Astrocyte (in vitro differentiated cells and primary cell): ENCODE measurements around the gene IFNLR1. TPM values are rescaled to one million over a fixed set of nuclear protein-coding genes. Genes with fewer than 3 reads are reported as not detected.

Source experiments
- DNase-seq: peaks from one replicate; pipeline ENCODE4 v3.0.0-alpha.2; 2010; ENCODE audit warnings: low read depth
- FAIRE-seq: peaks from 2 replicates; lab custom pipeline; 2011; peaks lifted over from hg19 to GRCh38; lab: Jason Lieb, UNC
- H2AFZ ChIP-seq: 2 replicates; pipeline ENCODE4 v1.6.0; 2012; ENCODE audit warnings: low read depth, low read length, inconsistent platforms
- H3K27ac ChIP-seq: 2 replicates; pipeline ENCODE4 v1.5.1; 2011; ENCODE audit warnings: low read depth, low read length, inconsistent platforms
- H3K27me3 ChIP-seq: 2 replicates; pipeline ENCODE4 v1.6.0; 2011; ENCODE audit warnings: low read length, inconsistent platforms; ENCODE audit not compliant: insufficient read depth
- H3K36me3 ChIP-seq: 2 replicates; pipeline ENCODE4 v1.5.1; 2011; ENCODE audit warnings: low read length, inconsistent platforms; ENCODE audit not compliant: insufficient read depth
- H3K4me1 ChIP-seq: 2 replicates; pipeline ENCODE4 v1.5.1; 2011; ENCODE audit warnings: low read length, inconsistent platforms; ENCODE audit not compliant: insufficient read depth
- H3K4me2 ChIP-seq: 2 replicates; pipeline ENCODE4 v1.6.0; 2012; ENCODE audit warnings: low read length, inconsistent platforms
- H3K4me3 ChIP-seq: 2 replicates; pipeline ENCODE4 v1.5.1; 2011; ENCODE audit warnings: low read depth, mild to moderate bottlenecking, low read length, inconsistent platforms; ENCODE audit not compliant: insufficient read depth
- H3K79me2 ChIP-seq: 2 replicates; pipeline ENCODE4 v1.6.0; 2012; ENCODE audit warnings: mild to moderate bottlenecking, low read length, inconsistent platforms; ENCODE audit not compliant: insufficient read depth
- H3K9ac ChIP-seq: 2 replicates; pipeline ENCODE4 v1.6.0; 2012; ENCODE audit warnings: mild to moderate bottlenecking, low read length, inconsistent platforms
- H3K9me3 ChIP-seq: 2 replicates; pipeline ENCODE4 v1.5.1; 2012; ENCODE audit warnings: low read depth, mild to moderate bottlenecking, low read length, inconsistent platforms; ENCODE audit not compliant: insufficient read depth
- H4K20me1 ChIP-seq: 2 replicates; pipeline ENCODE4 v1.6.0; 2012; ENCODE audit warnings: low read length, inconsistent platforms; ENCODE audit not compliant: insufficient read depth
- H3K27ac Mint-ChIP-seq: one replicate; pipeline ENCODE4 v1.8.0; 2021; ENCODE audit warnings: mild to moderate bottlenecking, mixed read lengths; ENCODE audit not compliant: unreplicated experiment
- H3K27me3 Mint-ChIP-seq: one replicate; pipeline ENCODE4 v1.8.0; 2021; ENCODE audit warnings: low read depth, mixed read lengths; ENCODE audit not compliant: unreplicated experiment
- H3K36me3 Mint-ChIP-seq: one replicate; pipeline ENCODE4 v1.8.0; 2021; ENCODE audit warnings: low read depth, mixed read lengths; ENCODE audit not compliant: unreplicated experiment
- H3K4me1 Mint-ChIP-seq: one replicate; pipeline ENCODE4 v1.8.0; 2021; ENCODE audit warnings: low read depth, mixed read lengths; ENCODE audit not compliant: unreplicated experiment
- H3K4me3 Mint-ChIP-seq: one replicate; pipeline ENCODE4 v1.8.0; 2021; ENCODE audit warnings: mild to moderate bottlenecking, moderate library complexity, mixed read lengths; ENCODE audit not compliant: unreplicated experiment
- H3K9me3 Mint-ChIP-seq: one replicate; pipeline ENCODE4 v1.8.0; 2021; ENCODE audit warnings: mild to moderate bottlenecking, mixed read lengths; ENCODE audit not compliant: unreplicated experiment
- EZH2 ChIP-seq: IDR thresholded peaks from 2 replicates; pipeline ENCODE4 v1.6.1; 2012; ENCODE audit warnings: mild to moderate bottlenecking, low read length, inconsistent platforms; ENCODE audit not compliant: insufficient read depth
- total RNA-seq: library from RNA; stranded (reverse); gene quantifications from 2 replicates; pipeline ENCODE4 v1.2.1, GENCODE V29; 2021
- TF ChIP-seq, protein P1 (sequence below): IDR thresholded peaks from 2 replicates; pipeline ENCODE4 v1.5.1; 2011; ENCODE audit warnings: low read depth, mild to moderate bottlenecking, inconsistent platforms, low read length, moderate library complexity; ENCODE audit not compliant: insufficient read depth

IFNLR1 gene
- total RNA-seq, 1 donor from 2014 or later, result 1.5 TPM

DNA sequence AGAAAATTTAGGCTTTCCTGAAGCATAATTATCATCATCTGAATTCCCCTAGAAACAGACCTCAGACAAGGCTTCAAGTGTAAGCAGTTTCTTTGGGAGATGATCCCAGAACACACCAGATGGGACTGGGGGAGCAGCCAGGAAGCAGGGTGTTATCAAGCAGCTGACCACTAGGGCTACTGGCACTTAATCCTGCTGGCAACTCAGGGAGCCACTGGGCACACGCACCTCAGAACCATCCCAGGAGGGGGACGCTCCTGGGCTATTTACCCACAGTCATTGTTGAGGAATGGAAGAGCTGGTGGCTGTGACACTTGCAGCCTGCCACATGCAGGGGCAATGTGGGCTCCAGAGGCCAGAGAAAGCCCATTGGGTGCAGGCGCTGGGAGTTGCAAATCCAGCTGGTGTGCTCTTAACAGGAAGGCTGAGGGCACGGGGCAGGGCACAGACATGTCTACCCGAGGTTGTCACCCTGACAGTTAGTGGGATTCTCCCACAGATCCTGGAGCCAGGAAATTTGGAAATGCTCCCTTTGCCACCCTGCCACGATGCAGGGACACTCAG lies 29.1 kb downstream of the IFNLR1 start:
- no peaks in the 10 kb centered on the region for H3K4me1 ChIP-seq
- no peak overlapping the region for H3K9ac ChIP-seq
- H3K36me3 Mint-ChIP-seq, result peaks cover 3% of the 10 kb centered on the region
- H3K4me3 Mint-ChIP-seq, result no peak overlapping the region
- H3K27ac ChIP-seq, result no peak overlapping the region
- no peak overlapping the region for H3K27ac Mint-ChIP-seq
- no peak overlapping the region for H3K4me2 ChIP-seq
- H4K20me1 ChIP-seq, result no peaks in the 10 kb centered on the region
- H2AFZ ChIP-seq, result no peak overlapping the region
- H3K27me3 Mint-ChIP-seq, result peaks cover 11% of the 10 kb centered on the region
- TF ChIP-seq, protein P1, sequence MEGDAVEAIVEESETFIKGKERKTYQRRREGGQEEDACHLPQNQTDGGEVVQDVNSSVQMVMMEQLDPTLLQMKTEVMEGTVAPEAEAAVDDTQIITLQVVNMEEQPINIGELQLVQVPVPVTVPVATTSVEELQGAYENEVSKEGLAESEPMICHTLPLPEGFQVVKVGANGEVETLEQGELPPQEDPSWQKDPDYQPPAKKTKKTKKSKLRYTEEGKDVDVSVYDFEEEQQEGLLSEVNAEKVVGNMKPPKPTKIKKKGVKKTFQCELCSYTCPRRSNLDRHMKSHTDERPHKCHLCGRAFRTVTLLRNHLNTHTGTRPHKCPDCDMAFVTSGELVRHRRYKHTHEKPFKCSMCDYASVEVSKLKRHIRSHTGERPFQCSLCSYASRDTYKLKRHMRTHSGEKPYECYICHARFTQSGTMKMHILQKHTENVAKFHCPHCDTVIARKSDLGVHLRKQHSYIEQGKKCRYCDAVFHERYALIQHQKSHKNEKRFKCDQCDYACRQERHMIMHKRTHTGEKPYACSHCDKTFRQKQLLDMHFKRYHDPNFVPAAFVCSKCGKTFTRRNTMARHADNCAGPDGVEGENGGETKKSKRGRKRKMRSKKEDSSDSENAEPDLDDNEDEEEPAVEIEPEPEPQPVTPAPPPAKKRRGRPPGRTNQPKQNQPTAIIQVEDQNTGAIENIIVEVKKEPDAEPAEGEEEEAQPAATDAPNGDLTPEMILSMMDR, result peak; percentile 22
- no peak for TF ChIP-seq EZH2
- peaks cover 1% of the 10 kb centered on the region for H3K4me1 Mint-ChIP-seq
- H3K9me3 ChIP-seq, result no peaks in the 10 kb centered on the region
- no peak overlapping the region for H3K4me3 ChIP-seq
- DNase-seq (no peak), FAIRE-seq (no peak)
- H3K27me3 ChIP-seq, result peaks cover 7% of the 10 kb centered on the region
- no peaks in the 10 kb centered on the region for H3K36me3 ChIP-seq
- no peaks in the 10 kb centered on the region for H3K79me2 ChIP-seq
- H3K9me3 Mint-ChIP-seq, result no peaks in the 10 kb centered on the region

DNA sequence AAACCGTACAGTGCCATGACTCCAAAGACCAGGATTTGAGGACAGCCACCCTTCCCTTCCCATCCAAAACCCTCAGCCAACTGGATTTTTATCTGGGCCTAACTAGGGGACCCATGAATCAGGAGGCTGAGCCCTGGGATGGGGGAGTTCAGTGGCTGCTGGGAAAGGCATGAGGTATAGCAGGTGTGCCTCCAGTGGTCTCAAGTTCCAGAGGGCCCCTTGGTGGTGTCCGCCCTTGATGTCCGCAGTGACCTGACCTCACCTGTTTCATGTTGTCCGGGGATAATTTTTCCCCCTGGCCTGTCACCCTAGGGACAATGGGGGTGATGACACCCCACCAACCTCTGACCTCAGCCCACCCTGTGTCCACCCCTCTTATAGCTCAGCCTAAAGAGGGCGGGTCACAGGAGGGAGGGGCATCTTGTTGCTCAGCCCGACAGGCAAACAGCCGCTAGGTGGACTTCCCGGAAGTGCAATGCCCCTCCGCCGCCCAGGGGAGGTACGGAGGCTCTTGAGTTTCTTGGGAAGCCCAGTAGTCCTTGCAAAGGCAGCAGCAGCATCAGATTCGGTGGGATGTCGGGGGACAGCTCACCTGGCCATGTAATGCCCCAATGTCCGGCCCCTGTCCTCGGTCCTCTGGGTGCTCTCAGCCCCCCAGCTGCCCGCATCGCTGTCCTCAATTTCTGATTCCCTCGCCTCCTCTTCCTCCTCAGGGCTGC lies 30.4 kb downstream of the IFNLR1 start:
- no peak overlapping the region for H3K27ac Mint-ChIP-seq
- no peaks in the 10 kb centered on the region for H4K20me1 ChIP-seq
- H3K27me3 Mint-ChIP-seq, result peaks cover 11% of the 10 kb centered on the region

DNA sequence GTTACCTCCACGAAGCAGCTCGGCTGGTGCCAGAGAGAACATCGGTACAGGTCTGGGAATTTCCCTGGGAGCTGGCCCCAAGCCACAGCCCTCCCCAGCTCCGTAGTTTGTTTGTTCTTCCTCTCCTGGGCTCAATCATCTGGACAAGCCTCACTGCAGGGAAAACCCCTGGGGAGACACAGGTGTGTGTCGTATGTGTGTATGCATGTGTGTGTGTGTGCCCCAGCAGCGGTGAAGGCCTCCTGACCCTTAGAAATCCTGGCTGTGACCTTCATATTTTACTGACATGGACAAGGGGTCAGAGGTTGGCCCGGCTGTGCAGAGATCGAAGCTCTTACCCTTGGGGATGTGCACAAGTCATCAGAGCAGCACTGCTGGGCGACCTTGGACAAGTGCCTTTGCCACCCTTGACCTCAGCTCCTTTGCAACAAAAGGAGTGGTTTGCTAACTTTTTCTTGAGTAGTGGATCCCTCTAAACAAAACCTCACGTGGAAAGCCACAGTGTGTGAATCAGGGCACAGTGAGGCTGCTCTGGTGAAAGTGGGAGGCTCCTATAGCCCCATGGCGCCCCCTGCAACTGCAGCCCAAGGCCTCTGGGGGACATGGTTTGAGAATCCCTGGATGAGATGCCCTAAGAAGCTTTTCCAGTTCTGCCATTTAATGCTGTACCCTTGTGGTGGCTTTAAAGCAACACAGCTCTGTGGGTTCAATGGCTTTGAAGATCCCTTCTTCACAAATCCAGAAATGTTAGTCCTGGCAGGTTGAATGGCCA lies 31.9 kb downstream of the IFNLR1 start:
- FAIRE-seq (no peak), DNase-seq (no peak)
- Histone ChIP-seq H3K9ac (no peak overlapping the region), H3K27me3 (peaks cover 15% of the 10 kb centered on the region), H4K20me1 (no peaks in the 10 kb centered on the region), H3K4me3 (no peak overlapping the region), H2AFZ (no peak overlapping the region), H3K4me2 (no peak overlapping the region), H3K4me1 (peaks cover 5% of the 10 kb centered on the region), H3K9me3 (no peaks in the 10 kb centered on the region), H3K79me2 (no peaks in the 10 kb centered on the region), H3K36me3 (no peaks in the 10 kb centered on the region), H3K27ac (no peak overlapping the region)
- Mint-ChIP-seq H3K9me3 (no peaks in the 10 kb centered on the region), H3K4me3 (no peak overlapping the region), H3K4me1 (peaks cover 15% of the 10 kb centered on the region), H3K27ac (no peak overlapping the region), H3K27me3 (peaks cover 11% of the 10 kb centered on the region), H3K36me3 (peaks cover 3% of the 10 kb centered on the region)
- TF ChIP-seq, protein P1, result no peak
- no peak for TF ChIP-seq EZH2

More for the DNA sequence above, 30.4 kb downstream of the IFNLR1 start:
- Histone ChIP-seq H3K9ac (no peak overlapping the region), H3K27ac (no peak overlapping the region), H3K4me1 (no peaks in the 10 kb centered on the region), H3K4me3 (no peak overlapping the region), H2AFZ (no peak overlapping the region), H3K4me2 (no peak overlapping the region), H3K79me2 (no peaks in the 10 kb centered on the region), H3K9me3 (no peaks in the 10 kb centered on the region), H3K36me3 (no peaks in the 10 kb centered on the region), H3K27me3 (peaks cover 7% of the 10 kb centered on the region)
- peaks cover 3% of the 10 kb centered on the region for H3K36me3 Mint-ChIP-seq
- no peaks in the 10 kb centered on the region for H3K9me3 Mint-ChIP-seq
- DNase-seq (no peak), FAIRE-seq (no peak)
- H3K4me1 Mint-ChIP-seq, result peaks cover 3% of the 10 kb centered on the region
- no peak overlapping the region for H3K4me3 Mint-ChIP-seq
- TF ChIP-seq EZH2, result no peak
